NCI-H446 (cell line): ENCODE data around the gene IRF4.

ENCODE experiments used
- DNase-seq, 2 experiments: peaks; one replicate each; lab custom pipeline; 2025; lab: John Stamatoyannopoulos, UW

The IRF4 gene

GRCh38 chr6:398558-399078 is 7.1 kb downstream of the IRF4 start:
- DNase-seq: no peak

GRCh38 chr6:399785-400534 is 8.4 kb downstream of the IRF4 start:
- DNase-seq: no peak

GRCh38 chr6:400815-401214 is 9.3 kb downstream of the IRF4 start:
- DNase-seq: no peak

- no peak for DNase-seq
Measured at GRCh38 chr6:401239-401993, 9.9 kb downstream of the IRF4 start.

- no peak for DNase-seq
Measured at GRCh38 chr6:401994-402640, 10.6 kb downstream of the IRF4 start.

DNA sequence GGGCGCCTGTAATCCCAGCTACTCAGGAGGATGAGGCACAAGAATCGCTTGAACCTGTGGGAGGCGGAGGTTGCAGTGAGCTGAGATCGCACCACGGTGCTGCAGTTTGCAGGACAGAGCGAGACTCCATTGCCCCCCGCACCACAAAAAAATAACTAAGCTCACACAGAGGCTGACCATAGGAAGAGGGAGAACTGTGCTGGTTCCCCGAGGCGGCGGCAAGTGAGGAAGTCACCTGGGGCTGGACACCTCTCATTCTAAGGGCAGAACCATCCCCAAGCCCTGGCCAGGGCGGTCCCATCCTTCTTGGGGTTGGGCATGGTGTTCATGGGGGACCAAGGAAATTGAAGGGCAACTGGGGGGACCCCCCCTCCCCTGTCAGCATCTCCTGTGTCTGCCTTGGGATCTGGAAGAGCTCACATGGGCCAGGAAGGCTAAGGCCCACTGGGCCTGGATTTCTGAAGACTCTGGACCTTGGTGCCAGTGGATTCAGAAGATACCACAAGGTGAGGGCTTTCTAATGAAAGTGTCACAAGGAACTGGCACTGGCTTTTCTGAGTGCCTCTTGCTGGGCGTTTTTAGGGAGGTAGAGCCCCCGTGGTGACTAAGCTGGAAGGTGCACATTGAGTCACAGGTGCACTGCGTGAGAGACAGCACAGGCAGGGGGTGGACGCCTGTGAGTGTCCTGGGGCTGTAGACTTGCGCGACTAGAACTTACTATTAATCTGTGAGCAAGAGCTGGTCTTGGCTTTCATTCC is 11.5 kb downstream of the IRF4 start:
- DNase-seq: no peak

- DNase-seq: no peak
Measured at GRCh38 chr6:403659-404655, 12.4 kb downstream of the IRF4 start.

DNA sequence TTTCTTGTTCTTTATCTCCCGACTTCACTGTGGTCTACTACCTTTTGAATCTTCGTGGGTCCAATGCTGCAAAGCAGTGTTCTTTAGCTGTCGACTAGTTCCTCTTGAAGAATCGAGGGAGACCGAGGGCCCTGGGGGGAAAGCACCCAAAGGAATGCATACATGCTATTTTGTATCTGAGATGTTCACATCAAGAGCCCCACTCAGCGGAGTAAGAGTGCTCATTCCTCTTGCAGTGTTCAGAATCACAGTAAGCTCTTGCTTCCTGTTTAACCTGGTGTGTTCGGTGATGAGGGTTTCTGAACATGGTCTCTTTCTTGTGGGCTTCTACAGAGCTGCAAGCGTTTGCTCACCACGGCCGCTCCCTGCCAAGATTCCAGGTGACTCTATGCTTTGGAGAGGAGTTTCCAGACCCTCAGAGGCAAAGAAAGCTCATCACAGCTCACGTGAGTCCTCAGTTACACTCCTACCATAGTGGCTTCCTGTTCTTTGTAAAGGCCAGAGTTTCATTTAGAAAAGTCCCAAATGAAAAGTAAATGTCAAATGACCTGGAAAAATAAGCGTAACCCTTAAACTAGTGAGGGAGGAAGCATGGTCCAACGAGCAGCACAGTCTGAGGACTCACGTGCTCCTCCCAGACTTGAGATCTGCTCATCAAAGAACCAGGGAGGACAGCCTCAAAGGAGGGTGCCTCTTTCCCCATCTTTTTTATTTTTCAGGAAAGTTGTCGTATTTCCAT is 13.3 kb downstream of the IRF4 start:
- no peak for DNase-seq

- no peak for DNase-seq
Measured at GRCh38 chr6:408148-408547, 16.6 kb downstream of the IRF4 start.

- DNase-seq: no peak
Measured at GRCh38 chr6:408599-409102, 17.1 kb downstream of the IRF4 start.

- DNase-seq: no peak
Measured at GRCh38 chr6:409370-409972, 17.9 kb downstream of the IRF4 start.

DNA sequence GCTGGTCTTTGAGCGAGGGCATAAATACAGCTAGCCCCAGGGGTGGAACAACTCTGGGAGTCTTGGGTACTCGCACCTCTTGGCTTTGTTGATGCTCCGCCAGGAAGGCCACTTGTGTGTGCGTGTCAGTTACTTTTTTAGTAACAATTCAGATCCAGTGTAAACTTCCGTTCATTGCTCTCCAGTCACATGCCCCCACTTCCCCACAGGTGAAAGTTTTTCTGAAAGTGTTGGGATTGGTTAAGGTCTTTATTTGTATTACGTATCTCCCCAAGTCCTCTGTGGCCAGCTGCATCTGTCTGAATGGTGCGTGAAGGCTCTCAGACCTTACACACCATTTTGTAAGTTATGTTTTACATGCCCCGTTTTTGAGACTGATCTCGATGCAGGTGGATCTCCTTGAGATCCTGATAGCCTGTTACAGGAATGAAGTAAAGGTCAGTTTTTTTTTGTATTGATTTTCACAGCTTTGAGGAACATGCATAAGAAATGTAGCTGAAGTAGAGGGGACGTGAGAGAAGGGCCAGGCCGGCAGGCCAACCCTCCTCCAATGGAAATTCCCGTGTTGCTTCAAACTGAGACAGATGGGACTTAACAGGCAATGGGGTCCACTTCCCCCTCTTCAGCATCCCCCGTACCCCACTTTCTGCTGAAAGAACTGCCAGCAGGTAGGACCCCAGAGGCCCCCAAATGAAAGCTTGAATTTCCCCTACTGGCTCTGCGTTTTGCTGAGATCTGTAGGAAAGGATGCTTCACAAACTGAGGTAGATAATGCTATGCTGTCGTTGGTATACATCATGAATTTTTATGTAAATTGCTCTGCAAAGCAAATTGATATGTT is 19.2 kb downstream of the IRF4 start:
- no peak for DNase-seq

DNA sequence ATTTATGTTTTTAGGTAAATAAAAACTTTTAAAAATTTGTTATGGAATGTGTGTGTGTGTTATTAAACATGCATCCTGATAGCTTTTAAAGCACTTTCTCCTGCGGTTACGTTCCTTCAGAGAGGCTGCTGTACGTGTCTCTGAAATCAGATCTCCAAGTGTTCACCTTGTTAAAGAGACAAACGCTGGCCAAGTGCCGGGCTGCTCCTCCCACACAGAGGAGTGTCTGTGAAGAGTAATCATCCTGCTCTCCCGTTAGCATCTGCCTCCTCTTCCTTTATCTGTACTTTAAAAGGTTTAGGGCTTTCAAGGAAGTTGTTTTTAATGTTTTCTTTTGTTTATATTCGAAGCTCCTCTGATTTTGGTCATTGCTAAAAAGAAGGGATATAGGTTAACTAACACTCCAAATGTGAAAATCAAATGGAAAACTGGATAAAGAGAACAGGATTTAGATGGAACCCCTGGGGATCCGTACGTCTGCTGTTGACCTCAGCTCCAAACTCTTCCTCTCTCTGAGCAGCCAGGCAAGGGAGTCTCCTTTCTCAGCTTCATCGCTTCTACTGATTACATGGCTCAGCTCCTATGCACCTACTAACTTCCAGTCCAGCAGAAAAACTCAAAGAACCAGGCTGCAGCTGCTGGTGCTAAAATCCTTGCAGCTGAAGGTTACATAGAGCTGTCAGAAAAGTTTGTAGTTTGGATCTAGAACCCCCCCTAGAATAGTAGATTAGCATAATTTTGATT is 20.0 kb downstream of the IRF4 start:
- no peak for DNase-seq

GRCh38 chr6:412146-412886 is 20.8 kb downstream of the IRF4 start:
- DNase-seq: no peak

DNA sequence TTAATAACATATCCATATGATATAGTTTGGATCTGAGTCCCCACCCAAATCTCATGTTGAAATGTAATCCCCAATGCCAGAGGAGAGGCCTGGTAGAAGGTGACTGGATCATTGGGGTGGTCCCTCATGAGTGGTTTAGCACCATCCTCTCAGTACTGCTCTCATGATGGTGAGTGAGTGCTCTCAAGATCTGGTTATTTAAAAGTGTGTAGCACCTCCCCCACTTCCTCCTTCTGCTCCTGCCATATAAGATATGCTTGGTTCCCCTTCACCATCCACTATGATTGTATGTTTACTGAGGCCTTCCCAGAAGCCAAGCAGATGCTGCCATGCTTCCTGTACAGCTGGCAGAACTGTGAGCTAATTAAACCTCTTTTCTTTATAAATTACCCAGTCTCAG is 22.9 kb downstream of the IRF4 start:
- no peak for DNase-seq

DNA sequence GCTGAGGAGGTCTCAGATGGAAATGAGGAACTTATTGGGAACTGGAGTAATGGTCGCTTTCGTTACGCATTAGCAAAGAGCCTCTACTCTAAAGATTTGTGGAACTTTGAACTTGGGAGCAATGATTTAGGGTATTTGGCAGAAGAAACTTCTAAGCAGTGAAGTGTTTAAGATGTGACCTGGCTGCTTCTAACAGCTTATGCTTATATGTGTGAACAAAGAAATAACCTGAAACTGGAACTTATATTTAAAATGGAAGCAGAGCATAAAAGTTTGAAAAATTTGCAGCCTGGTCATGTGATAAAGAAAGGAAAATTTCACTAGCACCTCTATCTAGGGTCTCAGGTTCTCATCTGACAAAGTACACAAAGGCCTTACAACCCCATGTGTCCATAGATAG is 23.5 kb downstream of the IRF4 start:
- DNase-seq: no peak

- no peak for DNase-seq
Measured at GRCh38 chr6:421211-421610, 29.7 kb downstream of the IRF4 start.
